CD4-positive, alpha-beta memory T cell (primary cell): ENCODE measurements around the gene MYBPH. TPM values are rescaled to one million over a fixed set of nuclear protein-coding genes. Genes with fewer than 3 reads are reported as not detected.
A peak's percentile ranks its signal among the peaks of the same experiment; 100 is the strongest.

Experiments used
- CTCF ChIA-PET: fragments of 350-600 bp; sonication (Branson Sonifier 250); formaldehyde crosslinking; loops from one replicate; lab custom pipeline; 2021; ENCODE audit warnings: inconsistent platforms; ENCODE audit not compliant: partially characterized antibody; lab: Charles Lee
- POLR2A ChIA-PET: fragments of 350-600 bp; sonication (Branson Sonifier 250); formaldehyde crosslinking; loops from one replicate; lab custom pipeline; 2021; ENCODE audit not compliant: partially characterized antibody; lab: Charles Lee
- DNase-seq, 5 donors: peaks; one replicate each; pipeline versions ENCODE4 v3.0.0 to v3.0.0-alpha.2; 2020 to 2022; ENCODE audit warnings: mixed read lengths in 1 of 5
- H3K27ac ChIP-seq: one replicate; pipeline ENCODE4 v1.7.0; 2013; ENCODE audit warnings: low read depth, low read length
- H3K27me3 ChIP-seq: 2 replicates; pipeline ENCODE4 v1.7.0; 2013; ENCODE audit warnings: mild to moderate bottlenecking, low read length, moderate library complexity; ENCODE audit not compliant: insufficient read depth
- H3K36me3 ChIP-seq: 2 replicates; pipeline ENCODE4 v1.7.0; 2013; ENCODE audit warnings: mild to moderate bottlenecking, low read length, moderate library complexity; ENCODE audit not compliant: insufficient read depth
- H3K4me1 ChIP-seq: 2 replicates; pipeline ENCODE4 v1.7.0; 2013; ENCODE audit warnings: mild to moderate bottlenecking, low read length, moderate library complexity; ENCODE audit not compliant: insufficient read depth
- H3K4me3 ChIP-seq, 2 donors: one replicate each; pipeline ENCODE4 v1.7.0; 2013; ENCODE audit warnings: low read length in 2 of 2, mild to moderate bottlenecking in 1 of 2
- H3K9me3 ChIP-seq, 2 donors: one replicate each; pipeline ENCODE4 v1.7.0; 2013; ENCODE audit warnings: low read length in 2 of 2, control low read depth in 1 of 2; ENCODE audit not compliant: control insufficient read depth in 1 of 2
- H3K27ac Mint-ChIP-seq, 7 donors: one replicate each; pipeline ENCODE4 v1.8.0; 2020 to 2021; ENCODE audit warnings: mixed read lengths in 7 of 7, mild to moderate bottlenecking in 6 of 7, inconsistent platforms in 3 of 7, moderate library complexity in 3 of 7
- H3K27me3 Mint-ChIP-seq, 2 donors: one replicate each; pipeline ENCODE4 v1.8.0; 2020 to 2021; ENCODE audit warnings: mixed read lengths in 2 of 2
- H3K36me3 Mint-ChIP-seq, 2 donors: one replicate each; pipeline ENCODE4 v1.8.0; 2020 to 2021; ENCODE audit warnings: mixed read lengths in 2 of 2, inconsistent platforms in 1 of 2, mild to moderate bottlenecking in 1 of 2
- H3K4me1 Mint-ChIP-seq, 4 donors: one replicate each; pipeline ENCODE4 v1.8.0; 2020 to 2021; ENCODE audit warnings: mixed read lengths in 4 of 4, mild to moderate bottlenecking in 1 of 4
- H3K4me3 Mint-ChIP-seq, 8 donors: one replicate each; pipeline ENCODE4 v1.8.0; 2020 to 2021; ENCODE audit warnings: mixed read lengths in 8 of 8, mild to moderate bottlenecking in 7 of 8, moderate library complexity in 6 of 8, inconsistent platforms in 3 of 8
- H3K9me3 Mint-ChIP-seq, 8 donors: one replicate each; pipeline ENCODE4 v1.8.0; 2020 to 2021; ENCODE audit warnings: mixed read lengths in 8 of 8, mild to moderate bottlenecking in 5 of 8, inconsistent platforms in 3 of 8, moderate library complexity in 1 of 8
- intact Hi-C: fragments of 100-400 bp; cut with micrococcal nuclease; formaldehyde crosslinking; loops from one replicate; pipeline ENCODE4 v1.15.1; 2023
- polyA plus RNA-seq, 2 donors: library from polyadenylated mRNA; unstranded; fragments of 300-500 nt; fragmentation: Illumina TruSeq; gene quantifications; one replicate each; pipeline ENCODE4 v1.2.3, GENCODE V29; 2021
- total RNA-seq, 2 experiments: library from RNA; stranded (reverse); gene quantifications; one replicate each; pipeline ENCODE4 v1.2.3, GENCODE V29; 2021

MYBPH gene
- total and polyA plus RNA-seq, 4 experiments from 2014 or later, result not detected

- Histone ChIP-seq H3K4me3 (no peak overlapping the region), H3K27ac (no peak overlapping the region), H3K36me3 (no peaks in the 10 kb centered on the region), H3K4me1 (no peaks in the 10 kb centered on the region), H3K9me3 (no peaks in the 10 kb centered on the region), H3K27me3 (peaks cover 22% of the 10 kb centered on the region)
- ChIA-PET POLR2A (no interaction called here), CTCF (interaction anchor here (0.8 kb wide), 1 partner anchor 8 kb away, joined by 3 read pairs; no protein-coding TSS in a partner anchor)
- Mint-ChIP-seq H3K27ac (no peak overlapping the region), H3K9me3 (peaks cover 0 to 5% (median 0%) of the 10 kb centered on the region in 8 donors), H3K27me3 (peaks cover 39 to 50% of the 10 kb centered on the region in 2 donors), H3K4me1 (peaks cover 7 to 13% (median 11%) of the 10 kb centered on the region in 4 donors), H3K4me3 (peak overlapping the region in 2 of 8 donors; percentile 17 to 25), H3K36me3 (no peaks in the 10 kb centered on the region)
- DNase-seq, result no peak
- intact Hi-C loops, result no loop called here
Measured at GRCh38 chr1:203126151-203126865, 49.3 kb downstream of the MYBPH start.

GRCh38 chr1:203124546-203125317, 50.9 kb downstream of the MYBPH start:
- peaks cover 30% of the 10 kb centered on the region for H3K27me3 ChIP-seq
- no peak overlapping the region for H3K27ac Mint-ChIP-seq
- peaks cover 51 to 57% of the 10 kb centered on the region in 2 donors for H3K27me3 Mint-ChIP-seq
- ChIA-PET POLR2A (no interaction called here), CTCF (no interaction called here)
- intact Hi-C loops, result no loop called here
- no peaks in the 10 kb centered on the region for H3K36me3 Mint-ChIP-seq
- no peak overlapping the region for H3K4me3 ChIP-seq
- H3K36me3 ChIP-seq, result no peaks in the 10 kb centered on the region
- H3K4me3 Mint-ChIP-seq, result no peak overlapping the region
- DNase-seq, result no peak
- peaks cover 0 to 5% (median 0%) of the 10 kb centered on the region in 8 donors for H3K9me3 Mint-ChIP-seq
- H3K4me1 Mint-ChIP-seq, result peaks cover 7 to 14% (median 12%) of the 10 kb centered on the region in 4 donors
- no peak overlapping the region for H3K27ac ChIP-seq
- H3K9me3 ChIP-seq, result no peaks in the 10 kb centered on the region
- H3K4me1 ChIP-seq, result no peaks in the 10 kb centered on the region

- H3K9me3 ChIP-seq, result no peaks in the 10 kb centered on the region
- POLR2A ChIA-PET, result no interaction called here
- H3K36me3 ChIP-seq, result no peaks in the 10 kb centered on the region
- Mint-ChIP-seq H3K27ac (no peak overlapping the region), H3K4me3 (no peak overlapping the region), H3K4me1 (peaks cover 7 to 14% (median 12%) of the 10 kb centered on the region in 4 donors), H3K36me3 (no peaks in the 10 kb centered on the region), H3K27me3 (peaks cover 48 to 57% of the 10 kb centered on the region in 2 donors), H3K9me3 (peaks cover 0 to 5% (median 0%) of the 10 kb centered on the region in 8 donors)
- no peaks in the 10 kb centered on the region for H3K4me1 ChIP-seq
- peaks cover 30% of the 10 kb centered on the region for H3K27me3 ChIP-seq
- intact Hi-C loops, result no loop called here
- CTCF ChIA-PET, result interaction anchor here (1.4 kb wide), 1 partner anchor 10 kb away, joined by 3 read pairs; no protein-coding TSS in a partner anchor
- H3K27ac ChIP-seq, result no peak overlapping the region
- no peak overlapping the region for H3K4me3 ChIP-seq
- DNase-seq, result no peak
Measured at GRCh38 chr1:203124011-203124410, 51.6 kb downstream of the MYBPH start.

DNA sequence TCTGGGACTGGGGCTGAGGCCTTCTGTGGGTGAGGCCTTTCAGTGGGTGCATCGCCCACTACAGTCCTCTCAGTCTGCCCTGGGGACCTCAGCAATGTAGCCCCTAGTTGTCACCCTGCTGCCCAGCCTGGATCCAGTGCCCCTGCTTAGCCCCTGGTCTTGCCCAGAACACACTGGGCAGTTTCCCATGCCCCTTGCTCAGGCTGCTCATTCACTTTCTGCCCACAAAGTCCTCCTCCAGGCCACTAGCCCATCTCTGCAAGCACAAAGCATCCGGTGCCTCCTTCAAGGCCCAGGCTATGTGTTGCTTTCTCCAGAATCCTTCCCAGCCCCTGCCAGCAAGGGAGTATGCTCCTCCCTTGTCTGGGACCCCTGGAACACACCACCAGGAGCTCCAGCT, 53.5 kb downstream of the MYBPH start:
- Histone ChIP-seq H3K4me1 (no peaks in the 10 kb centered on the region), H3K27ac (no peak overlapping the region), H3K9me3 (no peaks in the 10 kb centered on the region), H3K4me3 (no peak overlapping the region), H3K27me3 (peaks cover 27% of the 10 kb centered on the region), H3K36me3 (no peaks in the 10 kb centered on the region)
- Mint-ChIP-seq H3K27me3 (peaks cover 52 to 60% of the 10 kb centered on the region in 2 donors), H3K36me3 (no peaks in the 10 kb centered on the region), H3K4me3 (no peak overlapping the region), H3K27ac (no peak overlapping the region), H3K4me1 (peaks cover 5 to 11% (median 7%) of the 10 kb centered on the region in 4 donors), H3K9me3 (peaks cover 0 to 3% (median 0%) of the 10 kb centered on the region in 8 donors)
- intact Hi-C loops, result no loop called here
- POLR2A ChIA-PET, result no interaction called here
- CTCF ChIA-PET, result no interaction called here
- no peak for DNase-seq

- DNase-seq, result no peak
- Mint-ChIP-seq H3K4me1 (peaks cover 0 to 7% (median 2%) of the 10 kb centered on the region in 4 donors), H3K27ac (no peak overlapping the region), H3K9me3 (no peaks in the 10 kb centered on the region), H3K27me3 (peaks cover 51 to 58% of the 10 kb centered on the region in 2 donors), H3K36me3 (no peaks in the 10 kb centered on the region), H3K4me3 (no peak overlapping the region)
- POLR2A ChIA-PET, result no interaction called here
- intact Hi-C loops, result no loop called here
- peaks cover 20% of the 10 kb centered on the region for H3K27me3 ChIP-seq
- no peaks in the 10 kb centered on the region for H3K4me1 ChIP-seq
- no peaks in the 10 kb centered on the region for H3K36me3 ChIP-seq
- H3K4me3 ChIP-seq, result no peak overlapping the region
- CTCF ChIA-PET, result no interaction called here
- H3K27ac ChIP-seq, result no peak overlapping the region
- no peaks in the 10 kb centered on the region for H3K9me3 ChIP-seq
Measured at GRCh38 chr1:203121186-203122015, 54.2 kb downstream of the MYBPH start.

GRCh38 chr1:203120325-203121153, 55.1 kb downstream of the MYBPH start:
- Mint-ChIP-seq H3K27me3 (peaks cover 48 to 57% of the 10 kb centered on the region in 2 donors), H3K9me3 (no peaks in the 10 kb centered on the region), H3K27ac (no peak overlapping the region), H3K4me1 (peaks cover 0 to 5% (median 2%) of the 10 kb centered on the region in 4 donors), H3K36me3 (no peaks in the 10 kb centered on the region), H3K4me3 (no peak overlapping the region)
- Histone ChIP-seq H3K4me3 (no peak overlapping the region), H3K9me3 (no peaks in the 10 kb centered on the region), H3K36me3 (no peaks in the 10 kb centered on the region), H3K27ac (no peak overlapping the region), H3K27me3 (peaks cover 16% of the 10 kb centered on the region), H3K4me1 (no peaks in the 10 kb centered on the region)
- no peak for DNase-seq
- CTCF ChIA-PET, result no interaction called here
- POLR2A ChIA-PET, result no interaction called here
- intact Hi-C loops, result no loop called here
